Endothelial cell (in vitro differentiated cells): Measurements from ENCODE around the gene YPEL2. TPM values are rescaled to one million over a fixed set of nuclear protein-coding genes. Genes with fewer than 3 reads are reported as not detected.
A peak's percentile ranks its signal among the peaks of the same experiment; 100 is the strongest.

Source experiments
- DNase-seq: peaks from one replicate; pipeline ENCODE4 v3.0.0; 2021; ENCODE audit warnings: low spot score
- H3K27ac Mint-ChIP-seq: one replicate; pipeline ENCODE4 v1.8.0; 2021; ENCODE audit warnings: mixed read lengths, inconsistent platforms; ENCODE audit not compliant: unreplicated experiment
- H3K27me3 Mint-ChIP-seq: one replicate; pipeline ENCODE4 v1.8.0; 2021; ENCODE audit warnings: mild to moderate bottlenecking, moderate library complexity, mixed read lengths, inconsistent platforms; ENCODE audit not compliant: unreplicated experiment
- H3K36me3 Mint-ChIP-seq: one replicate; pipeline ENCODE4 v1.8.0; 2021; ENCODE audit warnings: mild to moderate bottlenecking, low read depth, mixed read lengths, inconsistent platforms; ENCODE audit not compliant: unreplicated experiment
- H3K4me1 Mint-ChIP-seq: one replicate; pipeline ENCODE4 v1.8.0; 2021; ENCODE audit warnings: mild to moderate bottlenecking, mixed read lengths, inconsistent platforms; ENCODE audit not compliant: unreplicated experiment
- H3K4me3 Mint-ChIP-seq: one replicate; pipeline ENCODE4 v1.8.0; 2021; ENCODE audit warnings: mild to moderate bottlenecking, mixed read lengths, inconsistent platforms; ENCODE audit not compliant: unreplicated experiment
- H3K9me3 Mint-ChIP-seq: one replicate; pipeline ENCODE4 v1.8.0; 2021; ENCODE audit warnings: mixed read lengths, inconsistent platforms; ENCODE audit not compliant: unreplicated experiment
- total RNA-seq: library from RNA; stranded (reverse); fragmentation: NEBNext Ultra II Directional; extraction: Animal tissue kit (Norgen Biotek cat#: 25700); gene quantifications from one replicate; pipeline ENCODE4 v1.2.1, GENCODE V29; 2021; ENCODE audit not compliant: unreplicated experiment
- TF ChIP-seq, protein P1 (sequence below): fragments of 200-600 bp; sonication (generic); IDR thresholded peaks from one replicate; pipeline ENCODE4 v1.5.0; 2021; ENCODE audit warnings: antibody characterized with exemption; ENCODE audit not compliant: unreplicated experiment

Gene YPEL2
- total RNA-seq, 1 donor from 2014 or later = 16.7 TPM

DNA sequence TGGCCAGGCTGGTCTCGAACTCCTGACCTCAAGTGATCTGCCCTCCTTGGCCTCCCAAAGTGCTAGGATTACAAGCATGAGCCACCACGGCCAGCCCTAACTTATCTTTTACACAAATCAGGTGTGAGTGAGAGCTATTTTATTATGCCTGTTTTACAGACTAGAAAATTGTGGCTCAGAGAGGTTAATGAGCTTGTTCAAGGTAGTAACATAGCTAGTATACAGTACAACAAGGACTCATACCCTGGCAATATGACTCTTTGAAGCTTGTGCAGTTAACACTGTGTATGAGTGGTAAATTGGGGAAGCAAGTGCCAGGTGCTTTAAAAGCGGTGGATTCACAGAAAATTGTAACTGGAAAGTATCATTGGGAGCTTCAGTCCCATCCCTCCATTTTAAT lies 49.0 kb downstream of the YPEL2 start:
- Mint-ChIP-seq H3K27me3 (peaks cover 2% of the 10 kb centered on the region), H3K4me3 (no peak overlapping the region), H3K36me3 (no peaks in the 10 kb centered on the region), H3K27ac (no peak overlapping the region), H3K9me3 (no peaks in the 10 kb centered on the region), H3K4me1 (peaks cover 23% of the 10 kb centered on the region)
- TF ChIP-seq, protein P1, sequence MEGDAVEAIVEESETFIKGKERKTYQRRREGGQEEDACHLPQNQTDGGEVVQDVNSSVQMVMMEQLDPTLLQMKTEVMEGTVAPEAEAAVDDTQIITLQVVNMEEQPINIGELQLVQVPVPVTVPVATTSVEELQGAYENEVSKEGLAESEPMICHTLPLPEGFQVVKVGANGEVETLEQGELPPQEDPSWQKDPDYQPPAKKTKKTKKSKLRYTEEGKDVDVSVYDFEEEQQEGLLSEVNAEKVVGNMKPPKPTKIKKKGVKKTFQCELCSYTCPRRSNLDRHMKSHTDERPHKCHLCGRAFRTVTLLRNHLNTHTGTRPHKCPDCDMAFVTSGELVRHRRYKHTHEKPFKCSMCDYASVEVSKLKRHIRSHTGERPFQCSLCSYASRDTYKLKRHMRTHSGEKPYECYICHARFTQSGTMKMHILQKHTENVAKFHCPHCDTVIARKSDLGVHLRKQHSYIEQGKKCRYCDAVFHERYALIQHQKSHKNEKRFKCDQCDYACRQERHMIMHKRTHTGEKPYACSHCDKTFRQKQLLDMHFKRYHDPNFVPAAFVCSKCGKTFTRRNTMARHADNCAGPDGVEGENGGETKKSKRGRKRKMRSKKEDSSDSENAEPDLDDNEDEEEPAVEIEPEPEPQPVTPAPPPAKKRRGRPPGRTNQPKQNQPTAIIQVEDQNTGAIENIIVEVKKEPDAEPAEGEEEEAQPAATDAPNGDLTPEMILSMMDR = no peak
- no peak for DNase-seq

- Mint-ChIP-seq H3K4me1 (peaks cover 23% of the 10 kb centered on the region), H3K27ac (peak overlapping the region; percentile 81)
Measured at GRCh38 chr17:59381716-59382570, 50.5 kb downstream of the YPEL2 start.

GRCh38 chr17:59383893-59384292 lies 52.4 kb downstream of the YPEL2 start:
- no peaks in the 10 kb centered on the region for H3K36me3 Mint-ChIP-seq
- no peak for DNase-seq
- peaks cover 4% of the 10 kb centered on the region for H3K27me3 Mint-ChIP-seq
- H3K4me3 Mint-ChIP-seq = no peak overlapping the region
- no peaks in the 10 kb centered on the region for H3K9me3 Mint-ChIP-seq
- no peak overlapping the region for H3K27ac Mint-ChIP-seq
- TF ChIP-seq, protein P1 = no peak
- peaks cover 17% of the 10 kb centered on the region for H3K4me1 Mint-ChIP-seq

More at GRCh38 chr17:59381716-59382570, 50.5 kb downstream of the YPEL2 start:
- no peaks in the 10 kb centered on the region for H3K9me3 Mint-ChIP-seq
- no peaks in the 10 kb centered on the region for H3K36me3 Mint-ChIP-seq
- no peak overlapping the region for H3K4me3 Mint-ChIP-seq
- no peak for DNase-seq
- H3K27me3 Mint-ChIP-seq = peaks cover 4% of the 10 kb centered on the region
- TF ChIP-seq, protein P1 = no peak

GRCh38 chr17:59387351-59388068 lies 56.1 kb downstream of the YPEL2 start:
- no peaks in the 10 kb centered on the region for H3K9me3 Mint-ChIP-seq
- TF ChIP-seq, protein P1 = no peak
- no peak for DNase-seq
- no peak overlapping the region for H3K27ac Mint-ChIP-seq
- peaks cover 15% of the 10 kb centered on the region for H3K36me3 Mint-ChIP-seq
- peaks cover 7% of the 10 kb centered on the region for H3K4me1 Mint-ChIP-seq
- no peak overlapping the region for H3K4me3 Mint-ChIP-seq
- peaks cover 2% of the 10 kb centered on the region for H3K27me3 Mint-ChIP-seq

GRCh38 chr17:59388069-59388556 lies 56.7 kb downstream of the YPEL2 start:
- Mint-ChIP-seq H3K4me1 (peaks cover 7% of the 10 kb centered on the region), H3K9me3 (no peaks in the 10 kb centered on the region), H3K36me3 (peaks cover 20% of the 10 kb centered on the region), H3K27ac (no peak overlapping the region), H3K27me3 (peaks cover 2% of the 10 kb centered on the region), H3K4me3 (no peak overlapping the region)
- no peak for DNase-seq
- TF ChIP-seq, protein P1 = no peak
